Left forelimb (tissue), 1 donor: ENCODE data around the gene NPY4R2.
"Not testable (repeated sequence)": the region's sequence is repeated elsewhere in the genome, so short reads cannot be mapped to it uniquely, and the experiment has no call there.

ENCODE experiments used
- DNase-seq: peaks from one replicate; pipeline ENCODE4 v3.0.0-alpha.2; 2018; ENCODE audit warnings: low spot score

The NPY4R2 gene

DNA sequence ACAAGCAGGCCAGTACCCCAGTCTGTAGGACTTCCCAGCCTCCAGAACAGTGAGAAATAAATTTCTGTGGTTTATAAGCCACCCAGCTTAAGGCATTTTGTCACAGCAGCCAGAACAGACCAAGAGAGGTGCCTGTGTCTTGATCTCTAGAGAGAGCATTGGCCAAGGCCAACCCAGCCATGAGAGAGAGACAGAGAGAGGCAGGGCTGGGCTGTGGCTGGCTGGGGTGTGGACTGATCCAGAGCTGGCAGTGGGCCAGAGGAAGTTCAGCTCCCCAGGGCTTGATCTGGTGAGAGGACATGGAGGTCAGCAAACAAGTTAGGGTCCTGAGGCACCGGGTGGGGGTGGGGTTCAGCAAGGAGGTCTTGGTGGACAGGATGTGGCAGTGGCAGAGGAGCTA, 14.4 kb downstream of the NPY4R2 start:
- DNase-seq, result not testable (repeated sequence)

DNA sequence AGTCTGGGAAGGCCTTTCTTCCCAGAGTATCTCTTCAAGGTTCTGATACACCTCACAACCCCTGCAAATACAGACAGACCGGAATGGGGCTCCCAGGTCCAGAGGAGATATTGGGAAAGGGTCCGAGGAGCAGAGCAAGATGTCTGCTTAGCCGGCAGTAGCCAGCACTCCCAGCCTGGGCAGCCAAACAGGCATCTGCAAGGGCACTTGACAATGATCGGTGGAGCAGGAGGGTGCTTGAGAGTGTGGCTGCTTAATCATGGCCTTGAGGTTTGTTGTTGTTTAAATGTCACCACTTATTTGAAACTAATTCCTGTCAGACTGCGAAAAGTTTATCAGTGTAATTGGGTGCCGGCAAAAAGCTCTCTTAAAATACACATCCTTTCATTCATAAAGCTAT, 15.0 kb downstream of the NPY4R2 start:
- DNase-seq, result not testable (repeated sequence)

DNA sequence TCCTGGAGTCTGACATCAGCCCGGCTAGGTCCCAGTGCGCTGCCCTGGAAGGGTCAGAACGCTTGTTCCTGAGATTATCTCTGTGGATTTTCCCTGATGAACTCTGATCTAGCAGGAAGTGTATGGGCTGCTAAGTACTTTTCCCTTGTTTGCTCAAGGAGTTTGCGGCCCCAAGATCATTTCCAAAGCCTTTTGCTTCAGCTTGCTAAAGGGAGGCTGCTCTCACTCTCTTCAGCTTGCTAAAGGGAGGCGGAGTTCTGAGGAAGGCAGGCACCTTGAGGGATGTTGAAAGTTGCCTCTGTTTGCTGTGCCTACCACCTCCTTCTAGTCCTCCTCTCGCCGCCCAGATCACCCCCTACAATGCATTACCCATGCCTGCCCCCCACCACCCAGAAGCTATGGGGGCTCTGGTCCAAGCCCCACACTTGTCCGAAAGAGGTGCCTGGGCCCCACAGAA, 18.3 kb downstream of the NPY4R2 start:
- DNase-seq, result not testable (repeated sequence)

DNA sequence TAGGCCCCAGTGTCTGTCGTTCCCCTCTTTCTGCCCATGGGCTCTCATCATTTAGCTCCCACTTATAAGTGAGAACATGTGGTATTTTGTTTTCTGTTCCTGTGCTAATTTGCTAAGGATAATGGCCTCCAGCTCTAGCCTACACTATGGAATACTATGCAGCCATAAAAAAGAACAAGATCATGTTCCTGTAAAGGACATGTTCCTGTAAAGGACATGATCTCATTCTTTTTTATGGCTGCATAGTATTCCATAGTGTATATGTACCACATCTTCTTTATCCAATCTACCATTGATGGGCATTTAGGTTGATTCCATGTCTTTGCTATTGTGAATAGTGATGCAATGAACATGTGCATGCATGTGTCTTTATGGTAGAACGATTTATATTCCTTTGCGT, 19.2 kb downstream of the NPY4R2 start:
- not testable (repeated sequence) for DNase-seq

DNA sequence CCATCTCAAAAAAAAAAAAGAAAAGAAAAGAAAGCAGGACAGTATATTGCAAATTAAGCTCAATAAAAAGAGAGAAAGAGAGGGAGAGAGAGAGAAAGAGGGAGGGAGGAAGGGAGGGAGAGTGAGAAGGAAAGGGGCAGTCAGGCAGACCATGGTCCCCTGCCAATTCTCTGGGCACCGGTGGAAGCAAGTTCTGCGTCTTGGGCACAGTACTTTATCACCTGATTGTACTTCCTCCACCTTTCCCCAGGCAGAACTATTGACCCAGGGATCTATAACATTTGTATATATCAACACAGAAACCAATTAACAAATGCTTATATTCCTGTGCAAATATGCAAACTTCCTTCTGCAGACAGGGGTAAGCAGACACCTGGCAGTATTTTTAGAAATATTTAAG, 22.4 kb downstream of the NPY4R2 start:
- not testable (repeated sequence) for DNase-seq

DNA sequence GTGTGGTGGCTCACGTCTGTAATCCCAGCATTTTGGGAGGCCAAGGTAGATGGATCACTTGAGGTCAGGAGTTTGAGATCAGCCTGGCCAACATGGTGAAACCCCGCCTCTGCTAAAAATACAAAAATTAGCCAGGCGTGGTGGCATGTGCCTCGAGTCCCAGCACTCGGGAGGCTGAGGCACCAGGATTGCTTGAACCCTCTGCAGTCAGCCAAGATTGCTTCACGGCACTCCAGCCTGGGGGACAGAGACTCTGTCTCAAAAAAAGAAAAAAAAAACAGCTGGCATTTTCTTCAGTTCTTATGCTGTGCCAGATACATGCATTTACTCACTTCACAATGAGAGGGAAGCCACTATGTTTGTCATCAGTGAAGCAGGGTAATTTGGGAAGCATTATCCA, 22.9 kb downstream of the NPY4R2 start:
- DNase-seq, result not testable (repeated sequence)

DNA sequence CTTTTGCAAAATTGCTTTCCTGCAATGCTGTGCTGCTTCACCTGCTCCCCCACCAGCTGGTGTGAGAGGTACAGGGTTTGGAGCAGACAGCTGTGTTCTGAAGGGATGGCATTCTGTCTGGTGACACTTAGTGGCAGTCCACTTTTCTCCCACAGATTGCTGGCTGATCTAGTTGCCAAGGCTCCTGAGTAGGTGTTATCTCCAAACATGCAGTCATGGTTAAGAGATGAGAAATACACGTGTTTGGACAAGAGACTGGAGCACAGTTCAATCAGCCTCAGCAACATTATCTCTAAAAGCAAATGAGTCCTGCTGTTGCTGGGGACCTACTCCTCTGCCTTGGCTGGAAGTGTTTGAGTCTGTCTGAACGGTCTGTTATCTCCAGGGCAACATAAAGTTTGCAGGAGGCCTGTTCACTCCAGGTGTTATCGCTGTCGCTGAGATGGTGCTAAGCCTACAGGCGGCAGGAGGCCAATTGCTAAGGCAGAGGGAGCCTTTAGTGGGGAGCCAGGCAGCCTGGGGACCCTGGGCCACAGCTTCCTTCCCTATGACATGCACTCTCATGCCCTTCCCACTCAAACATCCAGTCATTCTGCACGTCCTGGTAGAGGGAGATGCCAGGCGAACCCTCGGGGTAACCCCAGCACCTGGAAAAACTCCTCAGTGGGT, 24.0 kb downstream of the NPY4R2 start:
- not testable (repeated sequence) for DNase-seq

DNA sequence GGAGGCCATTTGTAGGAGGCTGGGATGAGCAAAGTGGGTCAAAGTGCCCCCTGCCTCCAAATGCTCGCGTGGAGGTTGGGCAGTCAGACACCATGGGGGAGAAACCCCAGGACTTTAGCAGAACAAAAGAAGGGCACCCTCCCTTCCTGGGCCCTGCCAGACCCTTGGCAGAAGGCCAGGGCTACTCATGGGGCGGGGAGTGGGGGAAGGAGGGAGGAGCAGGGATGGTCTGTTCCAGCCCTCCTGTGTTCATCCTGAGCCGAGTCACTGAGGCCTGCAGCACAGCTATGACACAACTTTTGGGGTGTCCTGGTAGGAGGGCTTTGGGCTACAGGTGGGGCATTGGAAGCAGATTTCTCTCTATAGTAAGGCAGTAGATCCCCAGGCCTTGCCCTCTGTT, 24.9 kb downstream of the NPY4R2 start:
- not testable (repeated sequence) for DNase-seq

DNA sequence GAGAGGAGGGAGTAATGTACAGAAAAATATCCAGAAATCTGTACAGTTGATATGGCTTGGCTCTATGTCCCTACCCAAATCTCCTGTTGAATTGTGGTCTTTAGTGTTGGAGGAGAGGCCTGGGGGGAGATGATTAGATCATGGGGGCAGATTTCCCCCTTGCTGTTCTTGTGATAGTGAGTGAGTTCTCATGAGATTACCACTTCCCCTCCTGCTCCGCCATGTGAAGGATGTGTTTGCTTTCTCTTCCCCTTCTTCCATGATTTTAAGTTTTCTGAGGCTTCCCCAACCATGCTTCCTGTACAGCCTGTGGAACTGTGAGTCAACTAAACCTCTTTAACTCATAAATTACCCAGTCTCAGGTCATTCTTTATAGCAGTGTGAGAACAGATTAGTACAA, 29.0 kb downstream of the NPY4R2 start:
- DNase-seq, result not testable (repeated sequence)

DNA sequence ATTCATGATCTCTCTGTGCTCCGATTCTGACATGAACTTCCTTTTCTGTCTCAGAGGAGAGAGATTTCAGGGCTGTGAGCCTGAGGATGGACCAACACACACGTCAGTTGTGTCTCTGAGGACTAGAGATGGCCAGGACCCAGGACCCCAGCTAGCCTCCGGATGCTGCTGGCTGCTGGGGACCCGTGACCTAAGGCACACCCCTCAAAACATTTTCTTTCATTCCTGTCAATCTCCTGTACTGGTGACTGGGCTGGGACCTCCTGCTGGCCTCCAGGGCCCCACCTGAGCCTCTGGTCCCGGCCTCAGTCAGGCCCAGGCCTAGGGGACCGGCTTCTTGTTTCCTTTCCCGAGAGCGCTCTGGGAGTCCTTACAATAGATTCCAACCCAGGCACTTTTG, 38.7 kb downstream of the NPY4R2 start:
- not testable (repeated sequence) for DNase-seq

DNA sequence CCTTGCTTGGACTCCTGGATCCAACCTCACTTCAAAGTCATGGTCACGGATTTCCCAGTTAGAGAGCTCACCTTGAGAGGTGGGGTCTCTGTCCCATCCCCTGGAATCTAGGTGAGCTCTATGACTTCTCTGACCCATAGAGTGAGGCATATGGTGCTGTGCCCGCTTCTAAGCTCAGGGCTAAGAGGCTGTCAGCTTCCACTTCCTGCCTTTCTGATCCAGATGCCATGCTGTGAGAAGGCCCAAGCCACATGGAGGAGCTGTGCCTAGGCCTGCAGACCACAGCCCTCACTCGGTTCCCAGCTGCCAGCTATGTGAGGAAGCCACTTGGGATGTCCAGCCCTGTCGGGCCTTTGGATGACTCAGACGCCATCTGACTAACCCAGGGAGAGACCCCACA, 41.2 kb downstream of the NPY4R2 start:
- DNase-seq, result not testable (repeated sequence)

DNA sequence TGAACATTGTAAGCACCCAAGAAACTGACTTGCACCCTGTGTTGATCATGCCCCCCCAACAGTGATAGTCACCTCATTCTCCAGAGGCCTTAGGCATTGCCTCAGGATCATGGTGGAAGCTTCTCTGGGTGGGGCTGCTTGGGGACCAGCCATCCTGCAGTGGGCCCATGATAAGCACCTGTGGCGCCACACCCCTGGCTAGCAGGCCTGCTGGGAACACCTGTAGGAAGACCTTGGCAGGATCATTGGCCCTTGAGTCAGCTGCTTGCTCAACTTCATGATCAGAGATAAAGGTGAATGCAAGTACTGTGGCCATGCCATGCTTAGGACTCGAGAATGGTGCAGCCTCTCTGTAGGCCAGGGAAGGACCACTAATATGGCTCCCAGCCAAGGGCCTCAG, 42.2 kb downstream of the NPY4R2 start:
- not testable (repeated sequence) for DNase-seq

DNA sequence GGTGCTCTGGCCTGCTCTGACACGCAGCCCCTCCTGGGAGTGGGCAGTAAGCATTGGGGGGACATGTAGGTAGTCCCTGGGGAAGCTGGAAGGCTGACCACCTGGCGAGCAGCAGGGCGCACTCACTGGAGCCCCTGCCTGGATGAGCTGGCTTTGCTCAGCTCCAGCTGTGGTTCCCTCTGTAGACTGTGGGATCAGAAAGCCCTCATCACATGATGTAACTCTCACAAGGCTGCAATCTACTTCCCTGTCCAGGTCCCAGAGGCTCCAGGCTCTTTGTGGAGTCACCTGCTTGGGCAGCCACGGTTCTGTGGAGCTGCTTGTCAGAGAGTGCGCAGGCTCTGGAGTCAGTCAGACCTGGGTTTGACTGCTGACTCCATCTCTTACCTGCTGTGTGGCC, 44.3 kb downstream of the NPY4R2 start:
- not testable (repeated sequence) for DNase-seq

DNA sequence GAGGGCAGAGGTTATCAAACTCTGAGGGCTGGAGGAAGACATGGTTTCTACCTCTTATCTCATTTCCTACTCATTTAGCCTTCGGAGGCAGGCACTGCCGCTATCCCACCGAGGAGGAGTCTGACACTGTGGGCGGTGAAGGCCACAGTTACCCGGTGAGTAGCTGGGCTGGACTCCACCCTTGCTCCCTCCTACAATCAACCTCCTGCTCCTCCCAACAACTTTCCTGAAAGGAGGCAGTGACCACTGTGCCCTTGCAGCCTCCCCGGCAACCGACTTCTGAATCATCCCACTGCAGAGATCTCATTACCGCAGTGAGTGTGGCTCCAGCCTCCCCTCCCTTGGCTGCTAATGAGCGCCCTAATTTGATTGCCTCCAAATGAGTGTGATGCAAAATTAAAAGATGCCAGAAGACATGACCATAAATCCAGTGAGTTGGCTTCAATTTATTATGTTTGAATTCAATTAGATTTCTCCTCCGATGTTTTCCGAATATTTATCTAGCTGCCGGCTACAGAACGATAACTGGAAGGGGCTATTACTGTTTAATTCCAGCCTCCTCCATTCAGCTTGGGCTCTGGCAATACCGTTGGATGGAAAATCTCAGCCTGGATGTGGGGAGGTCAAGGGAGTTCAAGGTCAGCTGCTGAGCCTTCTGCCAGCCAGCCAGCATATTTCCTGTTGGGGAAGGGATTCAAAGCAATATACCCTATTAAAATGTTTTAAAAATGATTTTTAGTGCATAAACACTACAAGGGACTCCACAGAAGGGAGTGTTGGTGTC, 46.0 kb downstream of the NPY4R2 start:
- DNase-seq, result not testable (repeated sequence)

DNA sequence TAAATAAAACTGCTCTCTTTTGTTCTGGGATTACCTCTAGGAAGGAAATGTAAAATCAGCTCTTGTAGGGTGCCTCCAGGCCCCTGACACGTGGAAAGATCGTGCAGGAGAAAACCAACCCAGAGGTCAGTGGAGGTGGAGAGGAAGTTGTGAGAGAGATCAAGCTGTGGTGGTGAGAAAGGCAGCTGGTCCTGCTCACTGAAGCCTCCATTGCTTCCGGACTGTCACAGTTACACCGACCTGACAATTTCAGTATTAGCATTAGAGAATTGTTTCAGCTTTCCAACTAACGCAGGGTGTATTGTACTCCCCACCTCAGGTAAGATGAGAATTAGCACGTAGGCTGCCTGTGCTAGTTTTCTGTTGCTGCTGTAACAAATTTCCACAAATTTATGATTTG, 50.5 kb downstream of the NPY4R2 start:
- DNase-seq, result not testable (repeated sequence)

DNA sequence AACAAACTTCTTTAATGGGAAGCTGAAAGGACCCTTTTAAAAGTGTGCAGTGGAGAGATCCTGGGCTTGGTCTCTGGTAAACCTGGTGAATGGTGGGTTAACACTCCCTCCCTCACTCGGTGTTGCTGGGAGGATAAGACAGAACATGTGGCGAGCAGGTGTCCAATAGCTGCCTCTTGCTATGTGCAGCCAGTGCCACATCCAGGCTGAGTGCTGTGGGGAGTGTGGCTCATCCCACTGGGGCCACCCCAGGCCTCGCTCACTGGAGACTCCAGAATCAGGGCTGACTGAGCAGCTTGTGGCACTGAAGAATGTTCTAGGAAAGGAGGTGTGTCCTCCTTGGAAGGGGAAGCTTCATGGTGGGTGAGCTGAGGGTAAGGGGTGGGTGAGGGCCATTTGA, 51.6 kb downstream of the NPY4R2 start:
- not testable (repeated sequence) for DNase-seq

DNA sequence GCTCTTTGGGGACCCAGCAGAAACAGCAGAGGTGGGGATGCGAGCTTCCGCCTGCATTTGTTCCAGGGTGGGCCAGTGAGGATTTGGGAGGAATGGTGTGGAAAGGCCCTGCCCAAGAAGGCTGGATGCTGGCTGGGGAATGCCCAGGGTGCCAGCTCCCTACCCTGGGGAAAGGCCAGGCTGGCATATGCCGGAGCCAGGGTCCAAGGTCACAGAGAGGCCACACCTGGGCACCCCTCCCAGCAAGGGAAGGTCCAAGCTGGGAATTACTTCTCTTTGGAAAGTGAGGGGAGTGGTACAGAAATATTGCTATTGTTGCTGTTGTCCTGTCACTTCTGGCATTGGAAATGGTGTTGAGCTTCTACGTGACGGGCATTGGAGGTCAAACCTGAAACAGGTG, 53.1 kb downstream of the NPY4R2 start:
- not testable (repeated sequence) for DNase-seq

DNA sequence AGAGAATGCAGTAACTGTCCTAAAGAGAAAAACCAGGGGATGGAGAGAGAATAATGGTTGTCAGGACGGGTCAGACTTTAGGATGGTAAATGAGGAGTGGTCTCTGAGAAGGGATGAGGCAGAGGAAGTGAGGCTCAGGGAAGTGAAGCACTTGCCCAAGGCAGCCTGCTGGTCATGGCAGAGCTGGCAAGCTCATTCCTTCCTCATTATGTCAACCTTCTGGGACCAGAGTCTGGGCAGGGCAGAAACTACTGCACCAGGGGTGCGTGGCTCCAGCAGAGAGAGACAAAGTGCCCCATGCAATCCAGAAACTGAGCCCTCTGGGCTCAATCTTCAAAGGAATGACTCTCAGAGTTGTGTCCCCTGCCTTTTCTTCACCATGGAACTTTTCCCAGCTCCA, 53.6 kb downstream of the NPY4R2 start:
- not testable (repeated sequence) for DNase-seq
